GM21737 (cell line): ENCODE measurements around the gene ZBTB49.
"Not testable (repeated sequence)": the region's sequence is repeated elsewhere in the genome, so short reads cannot be mapped to it uniquely, and the experiment has no call there.

ENCODE experiments used
- ATAC-seq: cut with Tn5 transposase; IDR thresholded peaks from one replicate; pipeline ENCODE4 v1.9.1; 2021; ENCODE audit warnings: mild to moderate bottlenecking, moderate library complexity; ENCODE audit not compliant: unreplicated experiment

Gene ZBTB49

GRCh38 chr4:4323705-4324534 is 33.9 kb downstream of the ZBTB49 start:
- no peak for ATAC-seq

DNA sequence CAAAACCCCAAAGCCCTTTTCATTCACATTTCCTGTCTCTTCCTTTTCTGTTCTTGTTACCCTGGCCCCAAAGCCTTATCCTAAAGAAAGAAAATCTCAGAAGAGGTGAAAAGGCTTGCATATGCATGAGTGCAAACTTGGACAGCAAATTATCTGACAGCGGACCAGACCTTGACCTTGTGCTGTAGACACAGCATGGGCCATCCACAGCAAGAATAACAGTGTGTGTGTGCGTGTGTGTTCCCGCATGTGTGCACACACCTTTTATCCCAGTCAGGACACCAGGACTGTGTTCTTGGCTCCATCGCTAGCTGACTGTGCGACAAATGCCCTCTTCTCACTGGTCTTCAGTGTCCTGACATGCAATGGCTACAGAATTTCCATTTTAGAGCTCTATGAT is 35.3 kb downstream of the ZBTB49 start:
- ATAC-seq = no peak

GRCh38 chr4:4326166-4326565 is 36.1 kb downstream of the ZBTB49 start:
- ATAC-seq = no peak

DNA sequence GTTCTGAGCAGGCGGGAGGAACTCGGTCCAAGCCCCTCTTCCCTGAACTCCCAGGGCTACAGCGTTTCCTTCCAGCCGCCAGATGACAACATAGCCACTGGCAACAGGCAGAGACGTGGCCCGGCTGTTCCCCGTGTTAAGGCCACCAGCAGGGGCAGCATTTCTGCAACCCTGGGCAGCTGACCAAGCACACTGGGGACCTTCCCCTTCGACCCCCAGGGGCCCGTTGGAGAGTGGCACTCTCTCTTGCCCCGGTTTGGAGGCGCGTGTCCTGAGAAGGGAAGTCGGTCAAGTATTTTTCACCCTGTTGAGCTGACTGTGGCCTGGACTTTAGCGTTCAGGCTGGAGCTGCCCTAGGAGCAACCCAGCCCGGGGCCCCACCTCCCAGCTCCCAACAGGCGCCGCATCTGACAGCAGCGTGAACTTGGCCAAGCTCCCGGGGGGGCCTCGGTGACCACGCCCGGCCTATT is 37.6 kb downstream of the ZBTB49 start:
- ATAC-seq = no peak

DNA sequence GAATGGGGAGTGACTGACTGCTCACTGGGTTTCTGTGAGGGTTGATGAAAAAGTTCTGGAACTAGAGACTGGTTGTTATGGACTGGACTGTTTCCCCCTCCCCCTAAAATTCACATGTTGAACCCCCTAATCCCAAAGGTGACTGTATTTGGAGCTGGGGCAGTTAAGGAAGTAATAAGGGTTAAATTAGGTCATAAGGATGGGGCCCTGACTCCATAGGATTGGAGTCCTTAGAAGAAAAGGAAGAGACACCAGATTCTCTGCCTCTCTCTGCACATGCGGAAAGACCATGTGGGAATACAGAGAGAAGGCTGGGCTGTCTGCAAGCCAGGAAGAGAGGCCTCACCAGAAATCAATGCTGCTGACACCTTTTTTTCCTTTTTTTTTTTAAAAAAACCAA is 38.2 kb downstream of the ZBTB49 start:
- no peak for ATAC-seq

DNA sequence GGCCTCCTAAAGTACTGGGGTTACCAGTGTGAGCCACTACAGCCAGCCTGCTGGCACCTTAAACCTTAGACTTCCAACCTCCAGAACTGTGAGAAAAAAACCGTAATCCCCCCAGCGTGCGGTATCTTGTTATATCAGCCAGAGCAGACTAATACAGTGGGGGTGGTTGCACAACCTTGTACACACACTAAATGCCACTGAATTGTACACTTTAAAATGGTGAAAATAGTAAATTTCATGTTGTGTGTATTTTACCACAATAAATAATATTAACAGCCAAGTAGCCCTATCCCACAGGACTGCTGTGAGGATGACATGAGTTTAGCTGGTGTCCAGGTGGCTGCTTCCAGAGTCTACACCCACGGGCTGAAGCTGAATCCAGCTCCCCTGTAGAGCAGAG is 38.8 kb downstream of the ZBTB49 start:
- no peak for ATAC-seq

DNA sequence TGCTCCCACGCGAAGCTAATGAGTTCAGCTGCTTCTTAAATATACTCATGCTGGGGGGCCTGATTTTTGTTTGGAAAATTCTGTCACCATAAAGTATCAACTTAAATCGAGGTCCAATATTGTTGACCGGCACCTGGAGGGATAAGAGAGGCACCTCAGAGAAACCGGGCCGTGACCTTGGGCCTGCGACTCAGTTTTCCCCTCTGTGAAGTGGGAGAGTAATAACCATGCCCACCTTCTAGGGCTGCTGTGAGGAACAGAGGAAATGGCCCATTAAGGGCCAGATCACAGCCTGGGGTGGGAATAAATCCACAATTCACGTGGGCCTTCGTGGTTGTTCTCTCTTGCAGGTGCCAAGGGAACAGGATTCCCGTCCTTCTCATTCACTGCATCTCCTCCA is 39.4 kb downstream of the ZBTB49 start:
- ATAC-seq = no peak

DNA sequence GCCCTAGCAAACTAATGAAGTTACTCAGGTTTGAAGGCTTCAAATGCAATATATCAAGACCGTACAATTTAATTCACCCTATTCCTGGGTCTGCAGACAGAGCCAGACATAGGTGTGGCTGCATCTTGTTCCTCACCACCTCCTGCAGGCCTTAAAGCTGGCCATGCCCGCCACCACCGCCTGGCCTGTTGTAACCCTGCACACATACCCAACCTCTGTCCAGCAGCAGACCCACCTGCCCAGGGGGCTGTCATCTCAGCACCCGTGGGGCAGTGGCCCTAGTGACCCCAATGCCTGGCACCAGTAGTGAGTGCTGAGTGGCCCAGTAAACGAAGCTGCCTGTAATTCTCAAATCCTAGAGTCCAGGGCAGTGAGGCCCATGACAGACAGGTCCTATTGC is 40.7 kb downstream of the ZBTB49 start:
- ATAC-seq = no peak

GRCh38 chr4:4332529-4332928 is 42.5 kb downstream of the ZBTB49 start:
- ATAC-seq = no peak

GRCh38 chr4:4333265-4333706 is 43.2 kb downstream of the ZBTB49 start:
- ATAC-seq = no peak

DNA sequence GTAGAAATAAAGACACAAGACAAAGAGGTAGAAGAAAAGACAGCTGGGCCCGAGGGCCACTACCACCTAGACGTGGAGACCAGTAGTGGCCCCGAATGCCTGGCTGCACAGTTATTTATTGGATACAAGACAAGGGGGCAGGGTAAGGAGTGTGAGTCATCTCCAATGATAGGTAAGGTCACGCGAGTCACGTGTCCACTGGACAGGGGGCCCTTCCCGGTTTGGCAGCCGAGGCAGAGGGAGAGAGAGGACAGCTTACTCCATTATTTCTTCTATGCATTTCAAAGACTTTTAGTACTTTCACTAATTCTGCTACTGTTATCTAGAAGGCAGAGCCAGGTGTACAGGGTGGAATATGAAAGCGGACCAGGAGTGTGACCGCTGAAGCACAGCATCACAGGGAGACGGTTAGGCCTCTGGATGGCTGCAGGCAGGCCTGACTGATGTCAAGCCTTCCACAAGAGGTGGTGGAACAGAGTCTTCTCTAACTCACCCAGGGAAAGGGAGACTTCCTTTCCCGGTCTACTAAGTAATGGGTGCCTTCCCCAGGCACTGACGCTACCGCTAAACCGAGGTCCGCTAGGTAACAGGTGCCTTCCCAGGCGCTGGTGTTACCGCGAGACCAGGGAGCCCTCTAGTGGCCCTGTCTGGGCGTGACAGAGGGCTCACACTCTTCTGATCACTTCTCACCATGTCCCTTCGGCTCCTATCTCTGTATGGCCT is 44.9 kb downstream of the ZBTB49 start:
- no peak for ATAC-seq

DNA sequence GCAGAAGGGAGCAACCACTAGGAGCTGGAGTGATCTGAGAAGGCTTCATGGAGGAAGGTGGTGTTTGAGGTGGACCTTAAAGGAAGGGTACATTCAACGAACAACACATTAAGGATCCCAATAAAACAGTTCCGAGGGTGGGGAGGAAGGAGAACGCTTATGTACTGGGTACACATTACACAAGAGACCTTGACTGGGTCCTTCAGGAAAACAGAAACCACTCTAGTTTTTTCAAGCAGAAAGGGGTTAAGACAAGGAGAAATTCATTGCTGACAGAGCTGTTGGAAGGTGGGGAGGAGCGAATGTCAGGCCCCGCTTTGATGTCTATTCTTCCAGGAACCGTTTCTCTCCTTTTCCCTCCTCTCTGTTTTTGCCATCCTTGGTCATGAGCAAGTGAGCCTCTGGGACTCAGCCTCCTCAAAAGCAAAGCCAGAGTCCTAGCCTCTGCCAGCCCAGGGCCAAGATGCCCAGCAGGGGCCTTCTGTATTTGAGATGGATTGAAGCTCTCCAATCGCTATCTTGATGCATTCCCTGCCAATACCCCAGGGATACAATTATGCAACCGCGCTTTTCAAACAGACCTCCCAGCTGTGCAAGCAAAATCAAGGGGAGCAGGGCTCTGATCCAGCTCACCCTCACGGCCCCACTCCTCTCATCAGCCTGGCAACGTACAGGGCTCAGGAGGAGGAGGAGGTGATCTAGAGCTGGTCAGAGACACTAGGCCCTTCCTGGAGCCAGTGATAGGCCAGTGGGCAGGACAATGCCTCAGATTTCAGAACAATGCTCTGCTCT is 48.4 kb downstream of the ZBTB49 start:
- ATAC-seq = no peak

DNA sequence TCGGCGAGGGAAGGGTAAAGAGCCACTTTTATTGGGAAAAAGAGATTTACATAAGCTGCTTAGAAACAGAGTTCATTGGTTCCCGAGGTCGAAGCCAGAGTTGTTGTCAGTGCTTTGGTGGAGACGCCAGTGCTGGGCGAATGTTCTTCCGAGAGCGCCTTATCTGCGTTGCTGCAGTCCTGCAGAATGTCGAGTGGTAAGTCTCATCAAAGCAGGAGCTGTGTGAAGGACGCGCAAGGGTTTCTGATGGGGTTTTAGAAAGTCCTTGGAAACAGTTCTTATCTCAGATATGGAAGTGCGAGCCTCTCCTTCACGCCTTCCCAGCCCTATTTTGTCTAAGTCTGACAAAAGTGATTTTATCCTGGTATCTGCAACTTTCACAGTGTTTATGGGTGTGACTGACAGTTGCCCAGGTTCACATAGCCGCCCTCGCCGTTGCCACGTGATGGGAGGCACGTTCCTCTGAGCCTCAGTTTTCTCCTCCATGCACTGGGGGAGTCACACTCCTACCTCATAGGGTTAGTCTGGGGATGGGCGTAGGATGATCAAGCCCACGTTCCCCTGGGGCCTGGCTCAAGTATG is 49.5 kb downstream of the ZBTB49 start:
- ATAC-seq = no peak

GRCh38 chr4:4341861-4342650 is 52.0 kb downstream of the ZBTB49 start:
- no peak for ATAC-seq

- ATAC-seq = no peak
Measured at GRCh38 chr4:4343038-4343437, 53.0 kb downstream of the ZBTB49 start.

DNA sequence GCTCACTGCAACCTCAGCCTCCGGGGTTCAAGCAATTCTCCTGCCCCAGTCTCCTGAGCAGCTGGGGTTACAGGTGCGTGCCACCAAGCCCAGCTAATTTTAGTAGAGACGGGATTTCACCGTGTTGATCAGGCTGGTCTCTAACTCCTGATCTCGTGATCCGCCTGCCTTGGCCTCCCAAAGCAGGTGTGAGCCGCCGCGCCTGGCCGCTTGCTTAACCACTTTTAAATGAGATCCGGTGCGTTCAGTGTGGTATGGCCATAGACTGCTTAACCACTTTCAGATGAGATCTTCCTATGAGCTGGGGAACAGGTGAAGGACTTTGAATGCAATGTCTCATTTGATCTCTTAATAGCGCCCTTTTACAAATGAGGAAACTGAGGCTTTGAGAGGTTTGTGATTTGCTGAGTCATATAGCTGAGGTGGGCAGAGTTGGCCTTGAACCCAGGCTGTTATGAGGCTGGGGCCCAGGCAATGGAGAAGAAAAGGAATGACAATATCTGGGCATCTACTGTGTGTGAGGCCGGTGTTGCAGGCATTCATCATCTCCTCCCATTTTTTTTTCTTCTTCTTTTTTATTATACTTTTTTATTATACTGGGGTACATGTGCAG is 55.0 kb downstream of the ZBTB49 start:
- ATAC-seq = peak; percentile 93

GRCh38 chr4:4347585-4347984 is 57.5 kb downstream of the ZBTB49 start:
- no peak for ATAC-seq

GRCh38 chr4:4348585-4348984 is 58.5 kb downstream of the ZBTB49 start:
- ATAC-seq = not testable (repeated sequence)

- ATAC-seq = no peak
Measured at GRCh38 chr4:4349867-4350266, 59.8 kb downstream of the ZBTB49 start.

DNA sequence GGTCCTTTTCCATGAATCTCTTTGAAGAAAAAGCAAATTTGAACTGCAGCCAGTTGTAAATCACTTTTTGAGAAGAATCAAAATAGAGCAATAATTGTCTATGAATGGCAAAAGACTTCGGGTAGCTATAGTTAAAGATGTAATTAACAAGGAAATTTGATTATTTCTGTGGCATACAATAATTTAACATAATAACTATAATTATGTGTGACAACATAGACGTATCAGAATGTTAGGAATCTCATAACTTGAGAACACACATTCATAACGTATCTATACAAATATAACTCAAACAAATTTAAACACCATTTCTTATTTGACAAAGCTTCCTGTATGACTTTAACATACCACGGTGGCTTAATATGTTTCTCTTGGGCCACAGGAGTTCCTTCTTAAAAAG is 60.9 kb downstream of the ZBTB49 start:
- no peak for ATAC-seq
